ENCODE data around the gene EFCAB6.
"Not testable (repeated sequence)": the region's sequence is repeated elsewhere in the genome, so short reads cannot be mapped to it uniquely, and the experiment has no call there.

Gene EFCAB6

GRCh38 chr22:43681731-43682360 lies 130.3 kb downstream of the EFCAB6 start:
- CTCF ChIA-PET: no interaction called here
- POLR2A ChIA-PET (ENCODE audit: low non-redundant PET): no interaction called here
- H3K27ac ChIP-seq: no peak overlapping the region
- DNase-seq (ENCODE audit: low spot score): peak; percentile 9
- TF ChIP-seq, protein P1, sequence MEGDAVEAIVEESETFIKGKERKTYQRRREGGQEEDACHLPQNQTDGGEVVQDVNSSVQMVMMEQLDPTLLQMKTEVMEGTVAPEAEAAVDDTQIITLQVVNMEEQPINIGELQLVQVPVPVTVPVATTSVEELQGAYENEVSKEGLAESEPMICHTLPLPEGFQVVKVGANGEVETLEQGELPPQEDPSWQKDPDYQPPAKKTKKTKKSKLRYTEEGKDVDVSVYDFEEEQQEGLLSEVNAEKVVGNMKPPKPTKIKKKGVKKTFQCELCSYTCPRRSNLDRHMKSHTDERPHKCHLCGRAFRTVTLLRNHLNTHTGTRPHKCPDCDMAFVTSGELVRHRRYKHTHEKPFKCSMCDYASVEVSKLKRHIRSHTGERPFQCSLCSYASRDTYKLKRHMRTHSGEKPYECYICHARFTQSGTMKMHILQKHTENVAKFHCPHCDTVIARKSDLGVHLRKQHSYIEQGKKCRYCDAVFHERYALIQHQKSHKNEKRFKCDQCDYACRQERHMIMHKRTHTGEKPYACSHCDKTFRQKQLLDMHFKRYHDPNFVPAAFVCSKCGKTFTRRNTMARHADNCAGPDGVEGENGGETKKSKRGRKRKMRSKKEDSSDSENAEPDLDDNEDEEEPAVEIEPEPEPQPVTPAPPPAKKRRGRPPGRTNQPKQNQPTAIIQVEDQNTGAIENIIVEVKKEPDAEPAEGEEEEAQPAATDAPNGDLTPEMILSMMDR (conservative IDR thresholded peaks at IDR 0.05; ENCODE audit: low read depth): no peak

DNA sequence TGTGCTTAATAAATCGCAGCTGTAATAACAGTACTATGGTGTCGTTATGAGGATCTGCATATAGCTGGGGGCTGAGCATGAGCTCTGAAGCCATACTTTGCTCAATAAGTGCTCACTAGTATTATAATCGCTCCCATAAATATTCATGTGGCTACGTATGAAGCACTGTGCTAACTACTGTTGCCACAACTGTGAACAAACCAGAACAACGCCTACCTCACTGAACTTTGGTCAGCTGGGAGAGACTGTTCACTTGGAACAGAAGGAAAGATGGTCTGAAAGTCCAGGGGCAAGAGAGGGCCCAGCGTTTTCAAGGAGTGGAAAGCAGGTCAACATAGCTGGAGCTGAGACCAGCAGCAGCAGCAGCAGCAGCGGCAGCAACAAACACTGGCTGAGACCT lies 141.6 kb downstream of the EFCAB6 start:
- POLR2A ChIA-PET (ENCODE audit: low non-redundant PET): no interaction called here
- H3K27ac ChIP-seq: no peak overlapping the region
- DNase-seq (ENCODE audit: low spot score): no peak
- TF ChIP-seq, protein P1 (conservative IDR thresholded peaks at IDR 0.05; ENCODE audit: low read depth): no peak
- CTCF ChIA-PET: no interaction called here

DNA sequence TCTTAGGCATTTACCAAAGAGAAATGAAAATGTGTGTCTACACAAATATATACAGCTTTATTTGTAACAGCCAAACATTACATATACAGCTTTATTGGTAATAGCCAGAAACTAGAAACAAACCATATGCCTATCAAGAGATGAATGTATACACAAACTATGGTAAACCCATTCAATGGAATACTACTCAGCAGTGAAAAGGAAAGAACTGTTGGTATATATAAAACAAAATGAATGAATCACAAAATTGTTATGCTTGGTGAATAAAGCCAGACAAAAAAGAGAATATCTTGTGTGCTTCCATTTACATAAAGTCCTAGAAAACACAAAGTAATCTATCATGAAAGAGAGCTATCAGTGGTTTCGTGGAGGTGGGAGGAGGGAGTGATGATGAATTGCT lies 142.9 kb downstream of the EFCAB6 start:
- no peak for DNase-seq (ENCODE audit: low spot score)
- ChIA-PET CTCF (no interaction called here), POLR2A (ENCODE audit: low non-redundant PET) (no interaction called here)
- TF ChIP-seq, protein P1 (conservative IDR thresholded peaks at IDR 0.05; ENCODE audit: low read depth): no peak
- no peak overlapping the region for H3K27ac ChIP-seq

DNA sequence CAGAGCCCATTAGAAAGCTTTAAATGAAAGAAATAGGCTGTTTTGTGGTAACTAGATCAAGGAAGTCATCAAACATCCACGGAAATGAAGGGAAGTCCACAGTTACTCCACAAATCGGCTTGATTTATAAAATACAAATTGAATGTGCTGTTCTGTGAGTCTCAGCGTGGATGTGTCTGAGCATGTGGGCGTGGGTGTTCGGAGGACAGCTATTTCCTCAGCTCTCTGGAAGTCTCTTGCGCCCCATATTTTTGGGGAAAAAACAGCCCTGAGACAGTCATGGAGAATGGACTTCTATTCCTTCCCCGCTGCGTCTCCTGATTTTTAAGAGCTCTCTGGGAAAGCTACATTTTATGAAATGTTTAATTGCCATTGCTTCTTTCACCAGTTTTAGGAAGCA lies 144.4 kb downstream of the EFCAB6 start:
- POLR2A ChIA-PET (ENCODE audit: low non-redundant PET): no interaction called here
- no peak overlapping the region for H3K27ac ChIP-seq
- TF ChIP-seq, protein P1 (conservative IDR thresholded peaks at IDR 0.05; ENCODE audit: low read depth): no peak
- DNase-seq (ENCODE audit: low spot score): no peak
- CTCF ChIA-PET: interaction anchor here (0.6 kb wide), 1 partner anchor 146 kb away, joined by 3 read pairs; no protein-coding TSS in a partner anchor

DNA sequence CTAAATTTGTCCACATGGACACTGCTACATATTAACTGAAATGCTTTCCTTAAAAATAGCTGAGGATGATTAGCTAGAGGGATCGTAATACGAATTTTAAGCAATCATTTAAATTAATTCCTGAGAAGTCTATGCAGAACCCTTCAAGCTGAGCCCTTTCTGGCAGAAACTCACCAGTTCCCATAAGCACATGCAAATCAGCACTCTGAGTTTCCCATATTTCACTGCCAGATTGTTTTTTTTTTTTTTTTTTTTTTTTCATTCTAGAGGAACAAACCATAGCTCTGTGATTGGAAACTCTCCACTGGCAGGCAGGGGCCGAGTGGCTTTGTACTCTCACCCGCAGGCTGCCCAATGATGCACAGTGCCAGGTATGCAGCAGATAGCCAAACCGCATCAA lies 145.6 kb downstream of the EFCAB6 start:
- POLR2A ChIA-PET (ENCODE audit: low non-redundant PET): no interaction called here

DNA sequence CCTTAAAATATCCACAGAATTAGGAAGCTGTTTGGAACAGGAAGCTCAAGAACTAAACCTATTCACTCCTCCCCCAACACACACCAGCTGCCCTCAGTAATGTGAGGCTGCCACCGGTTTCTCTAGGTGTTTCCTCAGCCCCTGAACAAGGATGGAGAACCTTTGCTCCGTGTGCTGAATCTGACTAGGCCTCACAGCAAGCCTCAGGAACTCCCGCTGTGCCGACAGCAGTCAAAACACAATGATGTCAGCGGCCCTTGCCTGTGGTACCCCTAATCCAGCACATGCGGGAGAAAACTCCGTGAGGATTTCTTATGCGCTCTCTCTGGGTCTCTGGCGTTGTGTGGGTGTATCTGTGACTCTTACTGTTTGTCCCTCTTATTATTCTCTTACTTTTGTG lies 153.3 kb downstream of the EFCAB6 start:
- TF ChIP-seq, protein P1 (conservative IDR thresholded peaks at IDR 0.05; ENCODE audit: low read depth): no peak
- POLR2A ChIA-PET (ENCODE audit: low non-redundant PET): no interaction called here
- DNase-seq (ENCODE audit: low spot score): no peak
- CTCF ChIA-PET: no interaction called here
- H3K27ac ChIP-seq: no peak overlapping the region

More for the DNA sequence above, 145.6 kb downstream of the EFCAB6 start:
- no peak overlapping the region for H3K27ac ChIP-seq
- DNase-seq (ENCODE audit: low spot score): no peak
- CTCF ChIA-PET: interaction anchor here (1.2 kb wide), 1 partner anchor 130 kb away, joined by 3 read pairs; no protein-coding TSS in a partner anchor
- TF ChIP-seq, protein P1 (conservative IDR thresholded peaks at IDR 0.05; ENCODE audit: low read depth): no peak

- H3K27ac ChIP-seq; CTCF ChIA-PET; POLR2A ChIA-PET (ENCODE audit: low non-redundant PET): not testable (repeated sequence)
Observed at GRCh38 chr22:43656581-43656980, 155.5 kb downstream of the EFCAB6 start.

More at GRCh38 chr22:43656581-43656980, 155.5 kb downstream of the EFCAB6 start:
- DNase-seq (ENCODE audit: low spot score): not testable (repeated sequence)

Measured in RWPE1 (cell line).